ENCODE data around the gene CHST9.
"Not testable (repeated sequence)": the region's sequence is repeated elsewhere in the genome, so short reads cannot be mapped to it uniquely, and the experiment has no call there.

Gene CHST9

DNA sequence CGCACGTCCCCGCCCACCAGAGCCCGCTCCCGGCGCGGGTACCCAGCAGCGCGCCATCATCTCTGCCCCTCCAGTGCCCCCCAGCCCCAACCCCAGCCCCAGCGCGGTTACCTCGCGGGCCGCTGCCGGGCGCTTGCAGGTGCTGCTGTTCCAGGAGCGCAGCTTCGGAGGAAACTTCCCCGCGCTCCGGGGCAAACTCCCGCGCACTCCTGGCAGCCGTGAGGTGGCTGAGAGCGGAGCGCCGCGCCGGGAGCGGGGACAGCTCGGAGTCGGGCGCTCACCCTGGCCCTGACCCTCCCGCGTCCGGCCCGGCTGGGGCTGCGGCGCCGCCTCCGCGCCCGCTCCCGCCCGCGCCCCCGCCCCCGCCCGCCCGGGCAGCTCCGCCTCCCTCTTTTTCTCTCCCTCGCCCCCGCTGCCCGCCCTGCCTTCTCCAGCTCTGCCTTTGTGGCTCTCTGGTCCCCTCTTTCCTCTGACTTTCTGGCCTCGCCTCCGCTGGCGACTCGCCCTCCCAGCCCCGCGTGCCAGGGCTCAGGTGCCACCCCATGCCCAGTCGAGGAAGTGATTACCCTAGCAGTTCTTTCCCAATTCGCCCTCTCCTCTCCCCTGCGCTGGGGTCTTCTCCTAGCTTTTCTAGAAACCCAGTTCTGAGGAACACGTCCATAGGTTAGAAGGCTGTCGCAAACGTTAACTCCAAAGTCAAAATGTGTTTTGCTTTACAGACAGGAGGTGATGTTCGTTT is at the start of gene CHST9:
CHST9 (minus strand) TSS at position 284 of the 739 bp plus-strand sequence. CDS start 42,499 bp downstream, outside the sequence.
- no peak for DNase-seq (ENCODE audit: low read depth in 2 of 2)

DNA sequence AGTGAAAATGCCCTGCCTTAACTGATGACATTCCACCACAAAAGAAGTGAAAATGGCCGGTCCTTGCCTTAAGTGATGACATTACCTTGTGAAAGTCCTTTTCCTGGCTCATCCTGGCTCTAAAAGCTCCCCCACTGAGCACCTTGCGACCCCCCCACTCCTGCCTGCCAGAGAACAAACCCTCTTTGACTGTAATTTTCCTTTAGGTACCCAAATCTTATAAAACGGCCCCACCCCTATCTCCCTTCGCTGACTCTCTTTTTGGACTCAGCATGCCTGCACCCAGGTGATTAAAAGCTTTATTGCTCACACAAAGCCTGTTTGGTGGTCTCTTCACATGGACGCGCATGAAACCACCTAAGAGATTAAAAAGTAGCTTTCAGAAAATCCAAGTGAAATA is 47.2 kb upstream of the CHST9 start:
- not testable (repeated sequence) for DNase-seq (ENCODE audit: low read depth in 2 of 2)

DNA sequence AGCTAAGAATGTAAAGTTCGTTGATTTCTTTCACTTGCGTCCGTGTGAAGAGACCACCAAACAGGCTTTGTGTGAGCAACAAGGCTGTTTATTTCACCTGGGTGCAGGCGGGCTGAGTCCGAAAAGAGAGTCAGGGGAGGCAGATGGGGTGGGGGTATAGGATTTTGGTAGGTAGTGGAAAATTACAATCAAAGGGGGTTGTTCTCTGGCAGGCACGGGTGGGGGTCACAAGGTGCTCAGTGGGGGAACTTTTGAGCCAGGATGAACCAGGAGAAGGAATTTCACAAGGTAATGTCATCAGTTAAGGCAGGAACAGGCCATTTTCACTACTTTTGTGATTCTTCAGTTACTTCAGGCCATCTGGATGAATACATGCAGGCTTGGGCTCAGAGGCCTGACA is 46.6 kb upstream of the CHST9 start:
- not testable (repeated sequence) for DNase-seq (ENCODE audit: low read depth in 2 of 2)

DNA sequence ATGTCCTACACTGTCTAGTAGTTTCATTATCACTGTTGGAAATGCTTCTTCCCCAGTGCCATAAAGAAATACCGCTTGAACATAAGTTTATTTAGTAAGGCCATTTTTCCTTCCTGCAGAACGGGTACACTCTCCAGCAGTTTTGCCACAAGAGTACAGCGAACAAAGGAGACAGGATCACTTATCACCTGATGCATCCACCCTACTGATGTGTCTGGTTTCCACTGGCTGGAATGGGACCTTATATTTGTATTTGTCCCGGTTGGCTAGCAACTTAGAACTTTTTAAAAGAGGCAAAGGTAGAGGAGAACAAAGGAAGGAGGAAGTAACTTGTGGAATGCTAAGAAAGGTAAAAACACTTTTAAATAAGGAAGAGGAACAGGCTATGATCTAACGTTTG is 46.1 kb upstream of the CHST9 start:
- not testable (repeated sequence) for DNase-seq (ENCODE audit: low read depth in 2 of 2)

- DNase-seq (ENCODE audit: low read depth in 2 of 2) = no peak
Measured at GRCh38 chr18:27227721-27228120, 42.6 kb upstream of the CHST9 start.

DNA sequence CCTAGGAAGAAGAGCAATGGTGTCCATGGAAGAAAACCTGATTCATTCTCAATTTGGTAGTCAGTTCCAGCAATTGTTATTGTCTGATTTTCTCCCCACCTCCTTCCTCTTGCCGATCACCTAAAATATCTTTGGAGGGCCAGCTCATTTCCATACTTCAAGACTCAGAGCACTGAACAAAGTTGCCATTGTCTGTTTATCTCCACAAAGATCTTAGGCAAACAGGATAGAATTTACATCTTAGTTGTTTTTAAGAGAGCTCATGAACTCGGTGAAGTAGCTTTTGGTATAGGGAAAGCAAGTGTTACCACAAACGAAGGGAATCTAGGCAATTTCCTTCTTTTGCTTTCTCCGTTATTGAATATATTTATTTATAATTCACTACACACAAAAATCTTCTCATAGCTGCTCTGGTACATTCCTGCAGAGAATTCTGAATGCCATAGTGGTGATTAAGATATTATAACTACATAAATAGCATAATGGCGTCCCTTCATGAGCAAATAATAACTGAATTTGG is 41.5 kb upstream of the CHST9 start:
- DNase-seq (ENCODE audit: low read depth in 2 of 2) = no peak

- DNase-seq (ENCODE audit: low read depth in 2 of 2) = no peak
Measured at GRCh38 chr18:27225947-27226481, 40.9 kb upstream of the CHST9 start.

DNA sequence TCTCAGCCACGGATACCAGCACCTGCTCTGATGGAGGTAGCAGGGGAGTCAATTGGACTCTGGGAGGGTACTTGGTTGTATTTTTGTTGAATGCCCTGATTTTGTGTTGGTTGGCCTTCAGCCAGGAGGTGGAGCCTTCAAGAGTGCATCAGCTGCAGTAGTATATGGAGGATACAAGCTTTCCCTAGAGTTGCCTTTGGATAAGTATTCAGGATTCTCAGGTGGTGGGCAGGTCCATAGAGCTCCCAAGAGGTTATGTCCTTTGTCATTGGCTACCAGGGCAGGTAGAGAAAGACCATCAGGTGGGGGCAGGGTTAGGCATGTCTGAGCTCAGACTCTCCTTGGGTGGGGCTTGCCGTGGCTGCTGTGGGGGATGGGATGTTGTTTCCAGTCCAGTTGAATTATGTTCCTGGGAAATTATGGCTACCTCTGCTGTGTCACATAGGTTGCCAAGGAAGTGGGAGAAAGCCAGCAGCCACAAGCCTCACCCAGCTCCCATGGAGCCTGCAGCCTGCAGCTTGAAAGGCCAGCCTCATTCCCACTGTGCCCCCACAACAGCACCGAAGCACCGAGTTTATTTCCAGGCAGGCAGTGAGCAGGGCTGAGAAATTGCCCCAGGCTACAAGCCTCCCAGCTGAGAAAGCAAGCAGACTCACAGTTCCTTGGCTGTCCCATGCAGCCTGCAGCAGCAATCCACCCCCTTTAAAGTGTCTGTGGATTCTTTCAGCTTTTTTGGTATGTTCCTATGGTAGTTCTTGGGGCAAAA is 38.6 kb upstream of the CHST9 start:
- DNase-seq (ENCODE audit: low read depth in 2 of 2) = no peak

DNA sequence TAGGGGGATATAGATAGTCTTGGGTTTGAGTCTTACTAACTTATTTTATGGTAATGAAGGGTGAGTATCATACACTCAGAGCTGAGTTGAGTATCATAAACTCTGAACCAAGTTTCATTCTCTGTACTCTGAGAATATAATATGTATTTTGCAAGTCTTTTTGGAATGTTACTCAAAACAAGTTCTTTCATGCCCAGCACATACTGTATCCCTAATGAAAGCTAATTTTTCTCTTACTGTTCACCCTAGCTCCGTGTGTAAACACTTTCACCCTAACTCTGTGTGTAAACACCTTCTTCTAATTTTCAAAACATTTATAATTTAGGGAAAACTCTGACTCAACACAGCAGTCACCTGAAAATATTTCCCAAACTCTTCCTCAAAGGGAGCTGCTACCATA is 29.7 kb upstream of the CHST9 start:
- DNase-seq (ENCODE audit: low read depth in 2 of 2) = no peak

- DNase-seq (ENCODE audit: low read depth in 2 of 2) = no peak
Measured at GRCh38 chr18:27213123-27213717, 28.1 kb upstream of the CHST9 start.

- no peak for DNase-seq (ENCODE audit: low read depth in 2 of 2)
Measured at GRCh38 chr18:27211569-27211968, 26.5 kb upstream of the CHST9 start.

DNA sequence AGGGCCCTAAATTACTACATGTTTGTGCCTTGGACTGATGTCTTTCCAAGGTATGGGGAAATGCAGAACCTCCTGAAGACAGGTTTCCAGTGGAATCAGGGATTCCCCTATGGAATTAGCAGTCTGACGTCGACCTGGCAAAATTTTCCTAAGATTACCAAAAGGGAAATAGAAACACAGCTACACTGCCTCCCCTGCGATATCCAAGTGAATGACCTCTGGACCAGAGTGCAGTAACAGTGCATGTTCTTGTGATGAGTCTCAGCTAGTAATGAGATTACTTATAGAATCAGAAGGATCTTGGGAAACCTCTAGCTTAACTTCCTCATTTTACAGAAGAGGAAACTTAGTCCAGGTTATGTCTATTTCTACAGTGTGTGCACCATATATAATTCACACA is 21.3 kb upstream of the CHST9 start:
- no peak for DNase-seq (ENCODE audit: low read depth in 2 of 2)

- DNase-seq (ENCODE audit: low read depth in 2 of 2) = no peak
Measured at GRCh38 chr18:27202741-27203140, 17.6 kb upstream of the CHST9 start.

DNA sequence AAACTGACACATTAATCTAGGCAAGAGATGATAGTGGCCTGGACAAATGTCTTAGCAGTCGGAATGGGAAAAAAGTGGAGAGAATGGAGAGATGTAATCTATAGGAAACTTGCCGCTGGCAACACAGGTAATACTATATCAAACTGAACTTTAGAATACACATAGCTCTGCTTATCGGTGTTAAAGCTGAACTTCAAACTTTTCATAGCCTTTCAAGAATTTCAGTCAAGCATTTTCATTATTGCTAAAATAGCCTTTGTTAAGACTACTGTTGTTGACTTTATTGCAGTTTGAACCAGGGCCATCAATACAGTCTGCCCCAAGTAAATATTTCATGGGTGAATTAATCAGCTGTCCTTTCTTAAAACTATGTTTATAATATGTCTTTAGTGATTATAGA is 12.9 kb upstream of the CHST9 start:
- DNase-seq (ENCODE audit: low read depth in 2 of 2) = no peak

DNA sequence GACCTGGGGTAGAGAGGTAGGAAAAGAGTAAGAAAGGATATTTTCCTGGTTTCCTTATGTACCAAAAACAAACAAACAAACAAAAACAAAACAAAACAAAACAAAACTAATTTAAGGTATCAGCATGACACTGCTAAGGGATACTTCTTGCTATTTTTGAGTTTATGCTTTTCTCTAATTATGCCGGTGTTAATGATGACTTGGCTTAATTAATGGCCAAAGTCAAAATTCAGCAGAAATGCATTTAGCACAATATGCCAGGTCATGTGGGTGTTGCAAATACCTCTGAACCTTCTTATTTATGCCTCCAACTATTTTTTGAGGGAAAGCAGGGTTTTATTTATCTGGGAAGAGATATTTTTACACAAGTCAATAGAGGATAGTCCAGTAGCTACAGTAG is 3.2 kb upstream of the CHST9 start:
- DNase-seq (ENCODE audit: low read depth in 2 of 2) = no peak

DNA sequence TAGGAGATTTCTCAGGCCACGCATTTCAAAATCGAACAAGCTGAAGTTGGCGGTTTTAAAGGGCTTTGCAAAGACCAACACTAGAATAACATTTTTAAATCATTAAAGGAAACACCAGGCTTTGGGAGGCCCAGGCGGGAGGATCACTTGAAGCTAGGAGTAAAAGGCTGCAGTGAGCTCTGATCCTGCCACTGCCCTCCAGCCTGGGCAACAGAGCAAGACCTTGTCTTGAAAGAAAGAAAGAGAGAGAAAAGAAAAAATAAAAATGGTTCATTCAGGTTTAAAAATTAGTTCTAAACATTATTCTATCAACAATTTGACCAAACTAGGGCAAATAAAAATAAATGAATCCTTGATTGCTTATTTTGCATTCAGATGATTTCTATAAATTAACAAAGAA is 789 bp upstream of the CHST9 start:
- no peak for DNase-seq (ENCODE audit: low read depth in 2 of 2)

- DNase-seq (ENCODE audit: low read depth in 2 of 2) = no peak
Measured at GRCh38 chr18:27184115-27185024, 738 bp downstream of the CHST9 start.

- DNase-seq (ENCODE audit: low read depth in 2 of 2) = no peak
Measured at GRCh38 chr18:27181726-27182125, 3.4 kb downstream of the CHST9 start.

GRCh38 chr18:27178424-27178823 is 6.7 kb downstream of the CHST9 start:
- DNase-seq (ENCODE audit: low read depth in 2 of 2) = no peak

DNA sequence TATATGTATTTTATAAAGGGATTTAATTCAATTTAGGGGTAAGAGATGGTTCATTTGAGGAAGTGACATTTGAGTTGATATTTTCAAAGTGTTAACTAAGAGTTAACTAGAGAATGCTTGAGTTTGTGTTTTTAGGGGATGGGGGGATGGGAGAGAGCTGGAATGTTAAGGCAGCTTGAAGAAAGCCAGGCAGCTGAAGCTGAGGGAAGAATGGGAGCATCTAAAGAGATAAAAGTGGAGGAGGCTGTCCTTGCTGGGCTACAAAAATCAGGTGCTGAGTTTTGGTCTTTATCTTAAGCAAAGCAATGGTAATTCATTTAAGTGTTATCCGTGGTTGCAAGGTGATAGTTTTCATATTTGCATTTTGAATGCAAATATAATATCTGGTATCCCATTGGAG is 9.2 kb downstream of the CHST9 start:
- DNase-seq (ENCODE audit: low read depth in 2 of 2) = no peak

- DNase-seq (ENCODE audit: low read depth in 2 of 2) = no peak
Measured at GRCh38 chr18:27175245-27175644, 9.9 kb downstream of the CHST9 start.

Measured in stimulated activated CD8-positive, alpha-beta memory T cell treated with anti-CD3 and anti-CD28 coated beads, Interleukin-15, amount 100 ng/mL, for 48 hours (primary cell).